HepG2 (cell line): ENCODE results near the gene ALK. TPM values are rescaled to one million over a fixed set of nuclear protein-coding genes. Genes with fewer than 3 reads are reported as not detected.
A peak's percentile ranks its signal among the peaks of the same experiment; 100 is the strongest.

ENCODE experiments used
- ATAC-seq: fragments of 200-7000 bp; cut with Tn5 transposase; 3 replicates; pipeline ENCODE4 v1.9.1; 2020; ENCODE audit warnings: mild to moderate bottlenecking, moderate library complexity
- BruUV-seq: library from RNA; stranded (reverse); fragments of 400-500 nt; replicated peaks from 2 replicates; lab custom pipeline; 2021; lab: Mats Ljungman, UMichigan
- CTCF ChIA-PET: fragments of 300-600 bp; formaldehyde crosslinking; extraction: SDS; loops from one replicate; lab custom pipeline; 2021; ENCODE audit warnings: low total read pairs, inconsistent platforms, low intra/inter-chr PET ratio; lab: Yijun Ruan, JAX
- POLR2A ChIA-PET: fragments of 350-600 bp; sonication (Branson Sonifier 250); formaldehyde crosslinking; loops from one replicate; lab custom pipeline; 2020; ENCODE audit warnings: antibody characterized with exemption, inconsistent platforms; lab: Yijun Ruan, JAX
- DNase-seq: peaks from one replicate; pipeline ENCODE4 v3.0.0-alpha.2; 2015; ENCODE audit warnings: low spot score
- FAIRE-seq: peaks from 3 replicates; lab custom pipeline; 2011; peaks lifted over from hg19 to GRCh38; lab: Jason Lieb, UNC
- H2AFZ ChIP-seq: one replicate; pipeline ENCODE4 v1.6.1; 2011; ENCODE audit warnings: low read length, inconsistent platforms
- H3K27ac ChIP-seq: fragments of 300-600 bp; 3 replicates; pipeline ENCODE4 v1.8.0; 2011; ENCODE audit warnings: mixed run types, mild to moderate bottlenecking, mixed read lengths, low read length, inconsistent platforms; ENCODE audit not compliant: insufficient read depth; ENCODE audit errors: extremely low read length
- H3K27me3 ChIP-seq, 2 experiments: fragments of 200-600 bp in 1 of 2; 2 replicates in 1 of 2; 3 replicates in 1 of 2; pipeline versions ENCODE4 v1.6.0 to v1.8.0; 2011; ENCODE audit warnings: low read length in 2 of 2, mild to moderate bottlenecking in 2 of 2, moderate library complexity in 2 of 2, inconsistent platforms in 1 of 2; ENCODE audit not compliant: insufficient read depth in 2 of 2, control insufficient read depth in 1 of 2
- H3K36me3 ChIP-seq, 2 experiments: fragments of 200-600 bp in 1 of 2; replicated peaks in 1 of 2; 2 replicates in 1 of 2; 3 replicates in 1 of 2; pipeline versions ENCODE4 v1.5.1 to v1.8.0; 2011; ENCODE audit warnings: low read length in 2 of 2, inconsistent platforms in 1 of 2; ENCODE audit not compliant: insufficient read depth in 2 of 2, control insufficient read depth in 1 of 2
- H3K4me1 ChIP-seq: 2 replicates; pipeline ENCODE4 v1.5.1; 2012; ENCODE audit warnings: low read length, inconsistent platforms; ENCODE audit not compliant: insufficient read depth
- H3K4me2 ChIP-seq: 2 replicates; pipeline ENCODE4 v1.6.0; 2011; ENCODE audit warnings: low read depth, low read length, inconsistent platforms
- H3K4me3 ChIP-seq, 3 experiments: fragments of 200-600 bp in 1 of 3; sonication (generic), shearing (Covaris generic) in 1 of 3; replicated peaks in 1 of 3; 2 replicates each; pipeline ENCODE4 v1.5.1; 2011 to 2016; ENCODE audit warnings: low read length in 3 of 3, inconsistent platforms in 2 of 3, low read depth in 2 of 3, mild to moderate bottlenecking in 2 of 3, control low read depth in 1 of 3, mixed read lengths in 1 of 3; ENCODE audit not compliant: insufficient read depth in 1 of 3
- H3K79me2 ChIP-seq: one replicate; pipeline ENCODE4 v1.6.1; 2011; ENCODE audit warnings: low read length, inconsistent platforms; ENCODE audit not compliant: insufficient read depth
- H3K9ac ChIP-seq: 2 replicates; pipeline ENCODE4 v1.6.0; 2011; ENCODE audit warnings: mild to moderate bottlenecking, low read depth, low read length, inconsistent platforms; ENCODE audit not compliant: insufficient read depth
- H3K9me3 ChIP-seq: 2 replicates; pipeline ENCODE4 v1.5.1; 2012; ENCODE audit warnings: mild to moderate bottlenecking, low read length
- H4K20me1 ChIP-seq: 2 replicates; pipeline ENCODE4 v1.6.0; 2011; ENCODE audit warnings: inconsistent platforms, mild to moderate bottlenecking, low read length, moderate library complexity; ENCODE audit not compliant: insufficient read depth
- AGO1 ChIP-seq: fragments of 200-400 bp; formaldehyde crosslinking; IDR thresholded peaks from 2 replicates; pipeline ENCODE4 v1.6.1; 2017; ENCODE audit warnings: mild to moderate bottlenecking, low read depth, low read length, moderate library complexity; ENCODE audit not compliant: poor library complexity, severe bottlenecking
- ATF7 ChIP-seq, 2 experiments: fragments of 450-650 bp in 1 of 2; sonication (generic) in 1 of 2; formaldehyde crosslinking in 1 of 2; IDR thresholded peaks; 2 replicates each; pipeline versions ENCODE4 v1.4.0 to v1.6.1; 2016 to 2020; ENCODE audit warnings: antibody characterized with exemption in 1 of 2, mild to moderate bottlenecking in 1 of 2, missing genetic modification reagents in 1 of 2
- EP300 ChIP-seq, 3 experiments: sonication (generic) in 1 of 3; formaldehyde crosslinking in 1 of 3; IDR thresholded peaks; 2 replicates each; pipeline versions ENCODE4 v1.5.1 to v1.6.1; 2011 to 2020; ENCODE audit warnings: low read depth in 2 of 3, low read length in 2 of 3, borderline replicate concordance in 1 of 3, improper control_type of control experiment in 1 of 3, mild to moderate bottlenecking in 1 of 3, missing genetic modification reagents in 1 of 3, moderate library complexity in 1 of 3
- FOXA1 ChIP-seq, 2 experiments: fragments of 450-650 bp in 1 of 2; sonication (generic) in 1 of 2; formaldehyde crosslinking in 1 of 2; IDR thresholded peaks; 2 replicates each; pipeline versions ENCODE4 v1.4.0 to v1.6.1; 2016 to 2020; ENCODE audit warnings: missing genetic modification reagents in 1 of 2
- TOPORS ChIP-seq: sonication (generic); formaldehyde crosslinking; IDR thresholded peaks from 2 replicates; pipeline ENCODE4 v1.8.0; 2023; ENCODE audit warnings: mild to moderate bottlenecking, missing genetic modification reagents
- ZFX ChIP-seq: sonication (generic); formaldehyde crosslinking; IDR thresholded peaks from 2 replicates; pipeline ENCODE4 v1.4.0; 2020; ENCODE audit warnings: mild to moderate bottlenecking, low read depth, missing genetic modification reagents, moderate library complexity
- ZNF281 ChIP-seq: sonication (generic); formaldehyde crosslinking; IDR thresholded peaks from 2 replicates; pipeline ENCODE4 v1.4.0; 2020; ENCODE audit warnings: missing genetic modification reagents, borderline replicate concordance
- ZNF33B ChIP-seq: sonication (generic); formaldehyde crosslinking; IDR thresholded peaks from 2 replicates; pipeline ENCODE4 v1.5.1; 2020; ENCODE audit warnings: mild to moderate bottlenecking, missing genetic modification reagents
- ZNF441 ChIP-seq: sonication (generic); formaldehyde crosslinking; IDR thresholded peaks from 2 replicates; pipeline ENCODE4 v1.7.0; 2021; ENCODE audit warnings: missing genetic modification reagents, borderline replicate concordance
- ZNF597 ChIP-seq: sonication (generic); formaldehyde crosslinking; IDR thresholded peaks from 2 replicates; pipeline ENCODE4 v1.5.0; 2020; ENCODE audit warnings: missing genetic modification reagents
- ZNF724P ChIP-seq: sonication (generic); formaldehyde crosslinking; IDR thresholded peaks from 2 replicates; pipeline ENCODE4 v1.8.0; 2022; ENCODE audit warnings: missing genetic modification reagents, borderline replicate concordance
- ZNF749 ChIP-seq: sonication (generic); formaldehyde crosslinking; IDR thresholded peaks from 2 replicates; pipeline ENCODE4 v1.8.0; 2022; ENCODE audit warnings: mild to moderate bottlenecking, missing genetic modification reagents, moderate library complexity, borderline replicate concordance
- WGBS: methylation state at CpG from one replicate; pipeline ENCODE4 v1.1.6; 2017; ENCODE audit warnings: low lambda C conversion rate; 5-methylcytosine and 5-hydroxymethylcytosine counted together
- in situ Hi-C: cut with HindIII; loops from 2 replicates; pipeline ENCODE4 v1.10.0; 2017; ENCODE audit warnings: low pct_unique_long_range_greater_than_20kb; ENCODE audit not compliant: extremely low pct_ligation_motif_present
- intact Hi-C: fragments of 100-400 bp; cut with micrococcal nuclease; formaldehyde crosslinking; loops from one replicate; pipeline ENCODE4 v1.10.0; 2022; ENCODE audit not compliant: unreplicated experiment
- polyA plus RNA-seq, 8 experiments: library from polyadenylated mRNA; depleted of rRNA in 3 of 8; stranded (reverse) in 7 of 8; unstranded in 1 of 8; fragments of >200 nt; fragmentation: Illumina TruSeq in 4 of 8; extraction: Trizol in 4 of 8; gene quantifications; 2 replicates each; pipeline versions ENCODE4 v1.2.1 to v1.2.3, GENCODE V29; 2011 to 2016; ENCODE audit warnings: low read depth in 4 of 8, missing spikeins in 1 of 8, mixed read lengths in 1 of 8; ENCODE audit not compliant: insufficient read depth in 1 of 8
- total RNA-seq, 5 experiments: library from RNA; depleted of rRNA; stranded (reverse); fragments of >200 nt; fragmentation: Illumina TruSeq; extraction: Trizol; gene quantifications; 2 replicates each; pipeline ENCODE4 v1.2.3, GENCODE V29; 2016; ENCODE audit warnings: low read depth in 1 of 5

ALK gene
- total and polyA plus RNA-seq, 2 of the 13 experiments (the other 11 are each of a cell fraction or from before 2014, with no cell fraction given): not detected

- FAIRE-seq (no peak), DNase-seq (no peak), ATAC-seq (no peak)
- peaks cover 1 to 24% of the 10 kb centered on the region in 2 experiments; a peak in 3 of 5 replicates for H3K27me3 ChIP-seq
- no peak overlapping the region for H3K27ac ChIP-seq
- no peak overlapping the region for H2AFZ ChIP-seq
- H3K9ac ChIP-seq: no peak overlapping the region
- in situ Hi-C loops (no loop called here), intact Hi-C loops (no loop called here)
- ChIA-PET POLR2A (no interaction called here), CTCF (no interaction called here)
- 0% methylated on average over 1 of the region's 1 CpG for WGBS
- no peak overlapping the region for H3K4me2 ChIP-seq
- no TSS peak for BruUV-seq
- H3K79me2 ChIP-seq: no peaks in the 10 kb centered on the region
- H3K4me3 ChIP-seq: no peak overlapping the region
- H3K36me3 ChIP-seq: no peaks in the 10 kb centered on the region
- no peaks in the 10 kb centered on the region for H4K20me1 ChIP-seq
- H3K9me3 ChIP-seq: no peaks in the 10 kb centered on the region
- TF ChIP-seq ZNF33B: no peak
- 0 out of 2 replicates have a peak, but pooled peaks have one; percentile 30 for TF ChIP-seq ATF7 (IDR thresholded peaks at IDR 0.05)
- no peak for TF ChIP-seq ATF7 (CRISPR knock-in tag; IDR thresholded peaks at IDR 0.05)
- H3K4me1 ChIP-seq: no peaks in the 10 kb centered on the region
Observed at GRCh38 chr2:29583104-29583503, 338.3 kb downstream of the ALK start.

GRCh38 chr2:29582062-29582461, 339.3 kb downstream of the ALK start:
- in situ Hi-C loops: no loop called here
- POLR2A ChIA-PET: no interaction called here
- TF ChIP-seq ZNF281 (CRISPR knock-in tag) (no peak), AGO1 (no peak), FOXA1 (IDR thresholded peaks at IDR 0.05) (no peak), FOXA1 (CRISPR knock-in tag; IDR thresholded peaks at IDR 0.05) (no peak), TOPORS (CRISPR knock-in tag) (no peak), ZFX (CRISPR knock-in tag) (no peak), ZNF597 (CRISPR knock-in tag) (no peak), EP300 (IDR thresholded peaks at IDR 0.05; ENCODE audit: low read depth in 2 of 2, low read length in 2 of 2) (no peak), EP300 (CRISPR knock-in tag; IDR thresholded peaks at IDR 0.05; ENCODE audit: borderline replicate concordance) (no peak), ZNF441 (CRISPR knock-in tag) (no peak), ZNF724P (CRISPR knock-in tag) (no peak), ZNF749 (CRISPR knock-in tag) (no peak)

More at GRCh38 chr2:29582062-29582461, 339.3 kb downstream of the ALK start:
- Histone ChIP-seq H3K9me3 (no peaks in the 10 kb centered on the region), H3K27me3 (peaks cover 1 to 29% of the 10 kb centered on the region in 2 experiments; a peak in 3 of 5 replicates), H3K4me3 (no peak overlapping the region), H4K20me1 (no peaks in the 10 kb centered on the region), H2AFZ (no peak overlapping the region), H3K4me1 (no peaks in the 10 kb centered on the region), H3K4me2 (no peak overlapping the region), H3K79me2 (no peaks in the 10 kb centered on the region), H3K36me3 (no peaks in the 10 kb centered on the region), H3K9ac (no peak overlapping the region), H3K27ac (no peak overlapping the region)
- CTCF ChIA-PET: no interaction called here
- no TSS peak for BruUV-seq
- WGBS: 3% methylated on average over 2 of the region's 2 CpGs
- ATAC-seq: no peak
- DNase-seq: no peak
- intact Hi-C loops: no loop called here
- FAIRE-seq: no peak
